Epithelial cell of prostate (primary cell): ENCODE results near the gene DENND1B.

Experiments
- DNase-seq: peaks from one replicate; pipeline ENCODE4 v3.0.0-alpha.2; 2011; ENCODE audit warnings: low read depth, low spot score
- H3K27ac ChIP-seq: fragments of 450-650 bp; 2 replicates; pipeline ENCODE4 v1.5.1; 2017; ENCODE audit warnings: mild to moderate bottlenecking

The DENND1B gene

GRCh38 chr1:197775282-197776262, at the start of gene DENND1B:
DENND1B (minus strand) TSS chr1:197775480; CDS start chr1:197775155, 325 bp downstream.
- DNase-seq = peak; percentile 81

DNA sequence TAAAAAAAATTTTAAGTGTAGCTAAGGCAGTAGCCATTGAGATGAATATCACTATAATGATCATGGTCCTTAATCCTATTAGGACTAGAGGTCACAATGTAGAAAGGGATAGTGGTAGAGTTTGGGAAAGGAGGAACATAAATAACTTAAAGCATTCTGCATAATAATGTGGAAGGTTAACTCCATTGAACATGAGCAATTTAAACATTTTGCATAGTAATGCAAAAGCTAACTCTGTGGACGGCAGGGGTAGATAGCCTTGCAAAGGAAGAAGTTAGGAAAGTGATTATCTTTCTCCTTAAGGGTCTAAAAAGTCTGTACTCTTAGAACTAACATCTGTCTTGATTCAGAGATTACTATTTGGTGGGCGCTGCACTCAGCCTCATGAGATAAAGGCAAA, 39.0 kb upstream of the DENND1B start:
- no peak overlapping the region for H3K27ac ChIP-seq
- no peak for DNase-seq

More at GRCh38 chr1:197775282-197776262, at the start of gene DENND1B:
- H3K27ac ChIP-seq = peak within 1 kb of the TSS; percentile 98

- DNase-seq = no peak
- H3K27ac ChIP-seq = no peak overlapping the region
These were observed 38.5 kb upstream of the DENND1B start for GRCh38 chr1:197813741-197814140.

DNA sequence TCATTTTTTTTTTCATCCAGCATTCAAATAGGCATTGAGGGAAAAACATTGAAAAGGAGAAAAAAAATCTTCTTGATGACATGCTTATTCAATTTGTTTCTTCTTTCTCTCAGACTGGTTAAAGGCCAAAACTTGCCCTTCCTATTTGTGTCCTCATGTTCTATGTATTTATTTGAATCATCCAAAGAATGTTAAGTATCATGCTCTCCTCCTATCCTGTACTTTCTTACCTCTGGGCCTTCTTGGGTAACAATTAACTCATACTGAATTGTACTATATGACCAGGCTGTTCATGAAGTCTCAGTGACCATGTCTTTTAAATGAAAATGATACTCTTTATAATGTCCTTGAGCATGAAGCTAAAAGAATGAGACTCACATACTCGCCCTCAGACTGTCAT, 36.5 kb upstream of the DENND1B start:
- no peak overlapping the region for H3K27ac ChIP-seq
- DNase-seq = no peak

- no peak for DNase-seq
- no peak overlapping the region for H3K27ac ChIP-seq
These were observed 35.5 kb upstream of the DENND1B start for GRCh38 chr1:197810812-197811211.

DNA sequence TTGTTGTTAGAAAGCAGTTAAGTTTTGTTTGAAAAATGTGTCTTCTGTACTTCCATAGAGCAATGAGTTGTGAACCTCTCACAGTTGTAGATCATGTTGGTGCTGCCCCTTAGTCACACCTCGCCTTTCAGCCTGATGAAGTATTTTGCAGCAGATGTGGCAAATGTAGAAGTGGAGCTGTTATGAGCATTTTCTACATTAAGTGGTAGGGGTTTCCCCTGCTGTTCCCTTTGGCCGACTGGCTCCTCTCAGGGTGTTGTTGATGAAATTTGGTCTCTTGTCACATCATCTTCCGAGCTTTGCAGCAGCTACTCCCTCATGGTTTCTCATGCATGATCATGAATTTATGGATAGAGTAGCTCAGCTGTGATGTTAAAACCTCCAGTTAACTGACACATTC, 33.6 kb upstream of the DENND1B start:
- no peak for DNase-seq
- H3K27ac ChIP-seq = no peak overlapping the region

DNA sequence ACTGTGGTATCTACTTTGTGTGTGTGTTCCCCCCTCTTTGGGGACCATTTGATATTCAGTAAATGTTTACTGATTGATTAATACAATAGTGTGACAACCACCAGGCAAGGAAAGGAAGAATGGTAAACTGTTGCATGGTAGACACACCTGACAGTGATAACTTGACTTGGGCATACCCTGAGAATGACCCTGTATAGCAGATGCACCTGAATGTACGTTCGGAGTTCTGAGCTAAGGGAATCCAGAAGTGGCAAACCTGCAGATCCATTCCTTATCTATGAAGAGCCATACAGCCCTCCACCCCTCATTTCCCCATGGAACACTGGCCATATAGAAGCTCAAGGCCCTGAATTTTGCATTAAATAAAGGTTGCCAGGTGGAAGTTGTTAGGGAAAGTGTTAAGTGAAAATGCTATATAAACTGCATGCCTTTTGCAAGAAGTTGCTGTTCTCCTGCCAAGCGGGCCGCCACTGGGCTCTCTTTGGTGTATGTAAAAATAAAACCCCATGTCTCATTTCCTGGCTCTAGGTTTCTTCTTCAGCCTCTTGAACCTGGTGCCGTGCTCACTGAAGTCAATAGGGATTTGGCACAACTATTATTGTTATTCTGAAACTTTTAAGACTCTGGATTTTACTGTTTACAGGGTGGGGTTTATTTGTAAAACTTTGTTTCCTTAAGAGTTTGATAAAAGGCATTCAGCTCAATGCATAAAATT, 32.6 kb upstream of the DENND1B start:
- DNase-seq = no peak
- H3K27ac ChIP-seq = no peak overlapping the region

- H3K27ac ChIP-seq = no peak overlapping the region
- DNase-seq = no peak
These were observed 31.9 kb upstream of the DENND1B start for GRCh38 chr1:197807216-197807615.

DNA sequence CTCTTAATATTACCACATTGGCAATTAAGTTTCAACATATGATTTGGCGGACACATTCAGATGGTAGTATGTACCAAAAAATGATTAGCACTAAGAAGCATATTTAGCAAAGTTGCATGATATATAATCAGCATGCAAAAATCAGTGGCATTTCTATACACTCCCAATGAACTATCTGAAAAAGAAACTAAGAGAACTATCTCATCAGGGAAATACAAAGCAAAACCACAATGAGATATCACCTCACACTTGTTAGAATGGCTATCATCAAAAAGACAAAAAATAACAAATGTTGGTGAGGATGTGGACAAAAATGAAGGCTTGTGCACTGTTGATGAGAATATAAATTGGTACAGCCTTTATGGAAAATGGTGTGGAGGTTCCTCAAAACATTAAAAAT, 31.4 kb upstream of the DENND1B start:
- no peak for DNase-seq
- H3K27ac ChIP-seq = no peak overlapping the region

- no peak overlapping the region for H3K27ac ChIP-seq
- no peak for DNase-seq
These were observed 26.4 kb upstream of the DENND1B start for GRCh38 chr1:197801684-197802083.

GRCh38 chr1:197801111-197801482, 25.8 kb upstream of the DENND1B start:
- no peak overlapping the region for H3K27ac ChIP-seq

GRCh38 chr1:197800379-197801110, 25.3 kb upstream of the DENND1B start:
- DNase-seq = no peak
- no peak overlapping the region for H3K27ac ChIP-seq

More at GRCh38 chr1:197801111-197801482, 25.8 kb upstream of the DENND1B start:
- no peak for DNase-seq

DNA sequence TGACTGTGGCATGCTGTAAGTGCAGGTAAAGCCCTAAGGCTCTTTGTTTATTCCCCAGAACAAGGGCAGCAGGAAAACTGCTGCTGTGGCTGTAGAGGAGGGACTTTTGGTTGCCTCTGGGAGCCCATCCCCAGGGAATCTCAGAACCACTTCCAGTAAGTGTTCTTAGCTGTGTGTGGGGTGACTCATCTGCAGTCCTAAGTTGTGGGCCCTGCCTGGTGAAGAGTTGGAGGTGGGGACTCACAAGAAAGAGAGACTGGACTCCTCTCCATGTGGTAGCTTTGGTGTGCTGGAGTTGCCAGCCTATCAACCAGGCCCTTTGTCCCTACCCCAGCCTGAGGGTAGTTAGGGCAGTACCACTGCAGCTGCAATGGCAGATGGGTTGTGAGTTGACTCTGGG, 24.0 kb upstream of the DENND1B start:
- no peak overlapping the region for H3K27ac ChIP-seq
- DNase-seq = no peak

DNA sequence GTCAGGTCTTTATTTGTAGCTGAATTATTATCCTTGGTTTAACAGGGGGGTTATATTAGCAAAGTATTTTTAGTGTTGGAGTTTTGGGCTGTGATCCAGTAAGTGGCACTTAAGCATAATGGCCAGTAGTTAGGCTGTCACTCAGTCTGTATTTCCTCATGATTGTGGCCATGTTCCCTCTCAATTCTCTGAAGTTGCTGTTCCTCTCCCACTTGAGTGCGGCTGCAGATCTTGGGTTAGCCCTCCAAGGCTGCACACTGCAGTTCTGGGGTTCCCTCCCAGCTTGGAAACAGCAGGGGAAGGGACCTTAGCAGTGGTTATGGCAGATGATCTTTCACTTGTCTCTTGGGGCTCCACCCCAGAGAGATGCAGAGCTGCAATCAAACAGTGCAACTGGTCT, 23.2 kb upstream of the DENND1B start:
- H3K27ac ChIP-seq = no peak overlapping the region
- no peak for DNase-seq

DNA sequence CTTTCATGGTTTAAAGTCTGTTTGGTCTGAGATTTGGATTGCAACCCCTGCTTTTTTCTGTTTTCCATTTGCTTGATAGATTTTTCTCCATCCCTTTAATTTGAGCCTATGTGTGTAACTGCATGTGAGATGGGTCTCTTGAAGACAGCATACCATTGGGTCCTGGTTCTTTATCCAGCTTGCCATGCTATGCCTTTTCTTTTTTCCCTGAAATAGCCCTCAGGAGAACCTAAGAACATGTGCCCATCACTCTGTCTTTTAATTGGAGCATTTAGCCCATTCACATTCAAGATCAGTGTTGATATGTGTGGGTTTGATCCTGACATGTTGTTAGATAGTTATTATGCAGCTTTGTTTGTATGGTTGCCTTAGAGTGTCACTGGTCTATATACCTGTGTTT, 21.7 kb upstream of the DENND1B start:
- DNase-seq = no peak
- no peak overlapping the region for H3K27ac ChIP-seq

GRCh38 chr1:197788741-197789739, 13.8 kb upstream of the DENND1B start:
- no peak for DNase-seq
- no peak overlapping the region for H3K27ac ChIP-seq

DNA sequence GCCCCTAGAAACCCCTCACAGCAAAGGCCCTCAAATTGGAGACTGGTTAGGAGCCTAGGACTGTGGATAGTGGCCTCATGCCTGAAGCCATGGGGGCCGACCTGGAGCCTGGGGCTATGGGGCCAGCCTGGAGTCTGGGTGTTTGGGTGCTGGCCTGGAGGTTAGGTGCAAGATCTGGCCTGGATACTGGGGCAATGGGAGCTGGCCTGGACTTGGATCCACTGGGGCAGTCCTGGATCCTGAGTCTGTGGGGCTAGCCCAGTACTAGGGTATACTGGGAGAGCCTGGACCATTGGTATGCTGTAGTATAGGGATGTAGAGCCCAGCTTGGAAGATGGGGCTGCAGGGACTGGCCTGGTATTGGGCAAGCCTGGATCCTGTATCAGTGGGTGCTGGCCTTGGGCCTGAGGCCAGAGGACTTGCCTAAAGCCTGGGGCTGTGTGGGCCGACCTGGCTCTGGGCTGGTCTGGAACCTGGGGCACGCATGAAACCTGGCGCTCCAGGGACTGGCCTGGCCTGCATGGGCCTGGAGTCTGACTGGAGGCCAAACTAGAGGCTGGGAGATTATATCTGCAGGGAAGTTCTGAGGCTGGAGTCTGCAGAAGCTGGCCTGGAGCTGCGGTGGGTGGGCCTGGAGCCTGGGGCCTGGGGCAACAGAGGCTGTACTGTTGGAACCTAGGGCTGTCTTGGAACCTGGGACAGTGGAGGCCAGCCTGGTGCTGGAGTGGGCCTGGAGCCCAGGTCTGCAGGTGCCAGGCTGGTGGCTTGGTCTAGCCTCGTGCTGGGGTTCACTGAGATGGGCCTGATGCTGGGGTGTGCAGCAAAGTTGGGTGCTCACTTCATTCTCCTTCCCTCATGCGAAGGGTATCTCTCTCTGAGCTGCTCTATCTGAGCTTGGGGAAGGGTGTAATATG, 12.6 kb upstream of the DENND1B start:
- no peak for DNase-seq
- peak overlapping the region; percentile 47 for H3K27ac ChIP-seq

DNA sequence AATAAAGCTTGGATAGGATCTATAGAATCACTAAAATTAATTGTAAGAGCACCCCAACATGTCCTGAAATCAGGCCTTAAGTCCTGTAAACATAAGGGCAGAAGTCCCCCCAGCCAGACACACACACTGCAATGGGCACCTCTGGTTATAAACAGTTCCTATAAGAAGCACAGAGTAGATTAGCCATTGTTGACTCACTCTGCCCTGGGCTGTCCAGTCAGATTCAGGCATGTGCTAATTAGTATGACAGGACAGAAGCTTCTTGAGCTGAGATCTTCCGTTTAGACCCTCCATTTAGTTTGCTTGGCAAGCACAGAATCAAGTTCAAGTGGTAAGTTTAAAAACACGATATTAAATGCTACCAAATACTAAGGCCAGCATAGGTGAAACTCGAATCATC, 11.8 kb upstream of the DENND1B start:
- peak; percentile 66 for DNase-seq
- peak overlapping the region; percentile 47 for H3K27ac ChIP-seq
